ENCODE results near the gene FKBP1B. TPM values are rescaled to one million over a fixed set of nuclear protein-coding genes. Genes with fewer than 3 reads are reported as not detected.

The FKBP1B gene
- total RNA-seq, 4 donors from 2014 or later = 3.6 to 8.7 (median 7.3) TPM

GRCh38 chr2:24075915-24076848, 26.6 kb downstream of the FKBP1B start, which contains the start of gene SF3B6:
Gene SF3B6, minus strand, starts transcription at chr2:24076326. Its CDS starts 97 bp downstream, at chr2:24076229.
- no peak for TF ChIP-seq CTCF (IDR thresholded peaks at IDR 0.05; ENCODE audit: low read depth)

DNA sequence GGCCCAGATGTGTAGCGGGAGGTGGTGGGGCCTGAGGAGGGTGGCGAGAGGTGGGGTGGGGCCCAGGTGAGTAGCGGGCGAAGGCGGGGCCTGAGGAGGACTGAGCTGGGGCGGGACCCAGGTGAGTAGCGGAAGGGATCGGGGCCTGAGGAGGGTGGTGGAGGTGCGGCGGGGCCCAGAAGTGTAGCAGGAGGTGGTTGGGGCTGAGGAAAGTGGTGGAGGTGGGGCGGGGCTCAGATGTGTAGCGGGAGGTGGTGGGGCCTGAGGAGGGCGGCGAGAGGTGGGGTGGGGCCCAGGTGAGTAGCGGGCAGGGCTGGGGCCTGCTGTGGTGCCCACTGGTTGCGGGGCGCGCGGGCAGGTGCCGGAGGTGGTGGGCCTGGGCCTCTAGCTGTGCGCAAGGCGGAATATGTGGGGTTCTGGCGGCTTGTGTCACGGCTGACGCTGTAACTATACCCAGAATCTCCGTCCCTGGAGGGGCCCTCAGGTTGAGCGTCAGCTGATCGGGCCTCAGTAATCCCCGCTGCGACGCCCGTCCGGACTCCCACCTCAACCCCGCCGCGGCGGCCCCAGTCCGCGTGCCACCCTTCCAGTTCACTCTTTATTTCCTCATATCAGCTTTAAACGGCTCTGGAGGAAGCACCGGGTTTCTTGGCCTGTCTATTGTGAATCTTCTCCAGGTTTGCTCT, 27.5 kb downstream of the FKBP1B start:
- TF ChIP-seq CTCF (IDR thresholded peaks at IDR 0.05; ENCODE audit: low read depth) = no peak

- TF ChIP-seq CTCF (IDR thresholded peaks at IDR 0.05; ENCODE audit: low read depth) = no peak
Measured at GRCh38 chr2:24077535-24077877, 28.0 kb downstream of the FKBP1B start.

- no peak for TF ChIP-seq CTCF (IDR thresholded peaks at IDR 0.05; ENCODE audit: low read depth)
Measured at GRCh38 chr2:24077879-24078278, 28.3 kb downstream of the FKBP1B start.

DNA sequence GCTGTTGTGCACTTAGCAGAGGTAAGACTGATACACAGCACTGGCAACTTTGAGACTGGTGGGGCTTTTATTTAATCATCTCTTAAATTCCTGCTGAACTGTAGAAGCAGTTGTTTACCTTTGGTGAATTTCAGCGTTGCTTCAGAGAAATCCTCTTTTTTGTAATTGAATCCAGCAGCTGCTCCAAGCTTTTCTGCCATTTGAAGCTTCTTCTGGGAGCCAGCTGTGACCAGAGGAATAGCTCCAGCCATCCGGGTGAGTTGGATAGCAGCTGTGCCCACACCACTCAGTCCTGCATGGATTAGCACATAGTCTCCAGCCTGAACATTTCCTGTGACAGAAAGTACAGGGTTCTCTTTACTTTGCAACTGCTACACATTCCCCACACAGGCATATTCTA, 31.2 kb downstream of the FKBP1B start:
- no peak for TF ChIP-seq CTCF (IDR thresholded peaks at IDR 0.05; ENCODE audit: low read depth)

DNA sequence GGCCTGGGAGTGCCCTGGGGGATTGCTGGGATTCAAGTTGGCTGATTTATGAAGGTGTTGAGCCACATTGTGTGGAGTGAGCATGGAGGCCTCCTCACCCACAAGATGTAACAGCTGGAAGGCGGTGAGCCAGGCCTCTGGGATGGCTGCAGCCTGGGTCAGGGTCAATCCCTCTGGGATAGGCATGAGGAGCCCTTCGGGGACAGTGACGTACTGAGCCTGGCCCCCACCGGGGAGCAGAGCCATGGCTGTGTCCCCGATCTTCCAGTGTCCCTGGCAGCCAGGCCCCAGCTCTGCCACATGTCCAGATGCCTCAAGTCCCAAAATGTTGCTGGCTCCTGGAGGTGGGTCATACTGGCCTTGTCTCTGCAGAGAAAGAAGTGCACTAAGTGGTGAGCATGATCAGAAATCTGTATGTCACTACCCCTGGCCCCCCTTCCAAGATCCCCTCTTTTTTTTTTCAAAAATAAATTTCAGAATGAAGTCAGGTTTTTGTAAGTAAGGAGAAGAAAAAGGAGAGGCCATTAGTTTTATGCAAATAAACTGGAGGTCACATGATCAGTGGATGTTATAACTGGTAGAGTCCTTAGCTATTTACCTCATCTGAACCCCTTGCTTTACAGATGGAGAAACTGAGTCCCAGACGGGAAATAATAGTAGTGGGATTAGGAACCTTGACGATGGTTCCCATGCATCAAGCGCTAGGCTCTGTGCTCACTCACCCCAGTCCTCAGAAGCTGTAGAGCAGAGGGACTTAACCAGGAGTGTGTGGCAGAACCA, 33.4 kb downstream of the FKBP1B start:
- no peak for TF ChIP-seq CTCF (IDR thresholded peaks at IDR 0.05; ENCODE audit: low read depth)
